ENCODE data around the gene WDR37.

- TF ChIP-seq CTCF (IDR thresholded peaks at IDR 0.05) (no peak), ZFX (IDR thresholded peaks at IDR 0.05; ENCODE audit: borderline replicate concordance) (no peak)
Measured at GRCh38 chr10:1160561-1161314, 104.6 kb downstream of the WDR37 start.
